OCI-LY1 (cell line): ENCODE results near the gene FGGY.
"Not testable (repeated sequence)": the region's sequence is repeated elsewhere in the genome, so short reads cannot be mapped to it uniquely, and the experiment has no call there.

Experiments
- CTCF ChIP-seq: fragments of 200-600 bp; sonication (generic), shearing (Covaris generic); IDR thresholded peaks from 2 replicates; pipeline ENCODE4 v1.5.1; 2017; ENCODE audit warnings: mild to moderate bottlenecking, antibody characterized with exemption, low read length, moderate library complexity, mixed read lengths
- EZH2 ChIP-seq: fragments of 200-600 bp; sonication (generic), shearing (Covaris generic); IDR thresholded peaks from 2 replicates; pipeline ENCODE4 v1.8.0; 2017; ENCODE audit warnings: borderline replicate concordance, mixed run types, mild to moderate bottlenecking, antibody characterized with exemption, low read length, moderate library complexity, mixed read lengths

GRCh38 chr1:59354239-59354638, 57.3 kb downstream of the FGGY start:
- TF ChIP-seq CTCF, EZH2: not testable (repeated sequence)
